IMR-90 (cell line): ENCODE results near the gene LY86. TPM values are rescaled to one million over a fixed set of nuclear protein-coding genes. Genes with fewer than 3 reads are reported as not detected.

Experiments used
- ATAC-seq: fragments of 200-7000 bp; cut with Tn5 transposase; 2 replicates; pipeline ENCODE4 v1.9.1; 2020; ENCODE audit warnings: low read depth, mild to moderate bottlenecking, moderate library complexity
- BruUV-seq: library from RNA; stranded (reverse); fragments of 400-500 nt; replicated peaks from 2 replicates; lab custom pipeline; 2021; lab: Mats Ljungman, UMichigan
- CTCF ChIA-PET: fragments of 300-600 bp; formaldehyde crosslinking; extraction: SDS; loops from one replicate; lab custom pipeline; 2021; ENCODE audit warnings: antibody characterized with exemption; lab: Yijun Ruan, JAX
- POLR2A ChIA-PET: fragments of 300-600 bp; sonication (Branson Sonifier 250); formaldehyde crosslinking; loops from one replicate; lab custom pipeline; 2022; ENCODE audit warnings: antibody characterized with exemption; ENCODE audit not compliant: unreplicated experiment; lab: Charles Lee
- DNase-seq: peaks from one replicate; pipeline ENCODE4 v3.0.0; 2013
- H2AFZ ChIP-seq: replicated peaks from 2 replicates; pipeline ENCODE3; 2013; ENCODE audit warnings: low read length, mild to moderate bottlenecking; ENCODE audit not compliant: poor library complexity
- H2AK5ac ChIP-seq: 2 replicates; pipeline ENCODE4 v1.6.1; 2013; ENCODE audit warnings: low read depth, low read length, inconsistent platforms
- H2AK9ac ChIP-seq: replicated peaks from 2 replicates; pipeline ENCODE3; 2013; ENCODE audit warnings: mild to moderate bottlenecking, low read depth, low read length, moderate library complexity; ENCODE audit not compliant: poor library complexity
- H2BK120ac ChIP-seq: 2 replicates; pipeline ENCODE4 v1.6.1; 2013; ENCODE audit warnings: low read depth, low read length, inconsistent platforms
- H2BK15ac ChIP-seq: 3 replicates; pipeline ENCODE4 v1.6.1; 2013; ENCODE audit warnings: low read depth, low read length, inconsistent platforms
- H2BK20ac ChIP-seq: 2 replicates; pipeline ENCODE4 v1.6.1; 2013; ENCODE audit warnings: low read depth, mild to moderate bottlenecking, inconsistent platforms, low read length, moderate library complexity
- H2BK5ac ChIP-seq: 2 replicates; pipeline ENCODE4 v1.6.1; 2013; ENCODE audit warnings: mild to moderate bottlenecking, low read depth, low read length, inconsistent platforms; ENCODE audit not compliant: poor library complexity, severe bottlenecking
- H3K14ac ChIP-seq: replicated peaks from 2 replicates; pipeline ENCODE4 v1.6.1; 2013; ENCODE audit warnings: low read depth, low read length, inconsistent platforms
- H3K18ac ChIP-seq: 2 replicates; pipeline ENCODE4 v1.6.1; 2013; ENCODE audit warnings: low read depth, low read length, control low read depth
- H3K23ac ChIP-seq: 2 replicates; pipeline ENCODE4 v1.6.1; 2013; ENCODE audit warnings: low read depth, low read length, inconsistent platforms
- H3K27ac ChIP-seq: 2 replicates; pipeline ENCODE4 v1.5.1; 2013; ENCODE audit warnings: mild to moderate bottlenecking, control low read depth, low read length; ENCODE audit not compliant: insufficient read depth
- H3K27me3 ChIP-seq: 2 replicates; pipeline ENCODE4 v1.6.1; 2013; ENCODE audit warnings: low read length; ENCODE audit not compliant: control insufficient read depth, insufficient read depth
- H3K36me3 ChIP-seq: 2 replicates; pipeline ENCODE4 v1.6.1; 2013; ENCODE audit warnings: low read length, mixed read lengths; ENCODE audit not compliant: control insufficient read depth, insufficient read depth
- H3K4ac ChIP-seq: 2 replicates; pipeline ENCODE4 v1.6.1; 2013; ENCODE audit warnings: low read depth, low read length, inconsistent platforms
- H3K4me1 ChIP-seq: 2 replicates; pipeline ENCODE4 v1.6.1; 2013; ENCODE audit warnings: low read length, mixed read lengths; ENCODE audit not compliant: control insufficient read depth, insufficient read depth
- H3K4me2 ChIP-seq: 2 replicates; pipeline ENCODE4 v1.6.1; 2013; ENCODE audit warnings: low read depth, mild to moderate bottlenecking, control low read depth, low read length, moderate library complexity
- H3K4me3 ChIP-seq: 2 replicates; pipeline ENCODE4 v1.5.1; 2013; ENCODE audit warnings: low read depth, mild to moderate bottlenecking, control low read depth, low read length, moderate library complexity; ENCODE audit not compliant: insufficient read depth
- H3K56ac ChIP-seq: 2 replicates; pipeline ENCODE4 v1.6.1; 2013; ENCODE audit warnings: low read length, inconsistent platforms; ENCODE audit not compliant: insufficient read depth; ENCODE audit errors: extremely low read depth
- H3K79me1 ChIP-seq, 2 experiments: 2 replicates each; pipeline ENCODE4 v1.6.1; 2013; ENCODE audit warnings: low read length in 2 of 2, inconsistent platforms in 1 of 2, low read depth in 1 of 2
- H3K9ac ChIP-seq: 2 replicates; pipeline ENCODE4 v1.6.1; 2013; ENCODE audit warnings: low read depth, low read length, control low read depth
- H3K9me1 ChIP-seq: 2 replicates; pipeline ENCODE4 v1.6.1; 2013; ENCODE audit warnings: low read length, inconsistent platforms; ENCODE audit not compliant: insufficient read depth
- H3K9me3 ChIP-seq: 2 replicates; pipeline ENCODE4 v1.6.1; 2013; ENCODE audit warnings: low read length; ENCODE audit not compliant: control insufficient read depth, insufficient read depth
- H4K20me1 ChIP-seq: 2 replicates; pipeline ENCODE4 v1.6.1; 2013; ENCODE audit warnings: low read length, inconsistent platforms; ENCODE audit not compliant: insufficient read depth
- H4K5ac ChIP-seq: 2 replicates; pipeline ENCODE4 v1.6.1; 2013; ENCODE audit warnings: mild to moderate bottlenecking, low read depth, low read length, control low read depth
- H4K8ac ChIP-seq, 2 experiments: 2 replicates each; pipeline ENCODE4 v1.6.1; 2013; ENCODE audit warnings: low read depth in 2 of 2, low read length in 2 of 2, control low read depth in 1 of 2, inconsistent platforms in 1 of 2
- H4K91ac ChIP-seq: 2 replicates; pipeline ENCODE4 v1.6.1; 2013; ENCODE audit warnings: low read depth, low read length, inconsistent platforms; ENCODE audit not compliant: insufficient read depth
- BHLHE40 ChIP-seq: fragments of 150-350 bp; IDR thresholded peaks from 2 replicates; pipeline ENCODE4 v1.6.1; 2016; ENCODE audit warnings: mild to moderate bottlenecking, low read depth, low read length
- WGBS, 2 experiments: methylation state at CpG; one replicate each; pipeline versions ENCODE4 v1.1.5 to v1.1.7; 2013; ENCODE audit warnings: missing lambda C conversion rate in 2 of 2; ENCODE audit not compliant: insufficient read length in 1 of 2; ENCODE audit errors: extremely low coverage in 2 of 2; 5-methylcytosine and 5-hydroxymethylcytosine counted together
- dilution Hi-C: fragments of 300-500 bp; cut with HindIII; formaldehyde crosslinking; loops from one replicate; pipeline ENCODE4 v1.14.3; 2018; ENCODE audit warnings: low sequenced_read_pairs; ENCODE audit not compliant: unreplicated experiment
- in situ Hi-C: fragments of 300-500 bp; cut with MboI; formaldehyde crosslinking; loops from 3 replicates; pipeline ENCODE4 v1.14.3; 2019; ENCODE audit warnings: low sequenced_read_pairs, inconsistent platforms, mixed read lengths
- intact Hi-C: fragments of 100-400 bp; cut with micrococcal nuclease; formaldehyde crosslinking; loops from 2 replicates; pipeline ENCODE4 v1.10.0; 2022
- polyA plus RNA-seq, 3 experiments: library from polyadenylated mRNA; depleted of rRNA; stranded (reverse); fragments of >200 nt; gene quantifications; 2 replicates each; pipeline ENCODE4 v1.2.3, GENCODE V29; 2012; ENCODE audit warnings: low replicate concordance in 1 of 3
- total RNA-seq: library from RNA; depleted of rRNA; stranded (reverse); fragments of >200 nt; gene quantifications from 2 replicates; pipeline ENCODE4 v1.2.3, GENCODE V29; 2012
- TF ChIP-seq, protein P1 (sequence below): conservative IDR thresholded peaks from 2 replicates; pipeline ENCODE4 v1.5.1; 2012; ENCODE audit warnings: mild to moderate bottlenecking, low read depth, low read length, improper control_type of control experiment

LY86 gene
- total and polyA plus RNA-seq, 2 of the 4 experiments (the other 2 are of a cell fraction): not detected

DNA sequence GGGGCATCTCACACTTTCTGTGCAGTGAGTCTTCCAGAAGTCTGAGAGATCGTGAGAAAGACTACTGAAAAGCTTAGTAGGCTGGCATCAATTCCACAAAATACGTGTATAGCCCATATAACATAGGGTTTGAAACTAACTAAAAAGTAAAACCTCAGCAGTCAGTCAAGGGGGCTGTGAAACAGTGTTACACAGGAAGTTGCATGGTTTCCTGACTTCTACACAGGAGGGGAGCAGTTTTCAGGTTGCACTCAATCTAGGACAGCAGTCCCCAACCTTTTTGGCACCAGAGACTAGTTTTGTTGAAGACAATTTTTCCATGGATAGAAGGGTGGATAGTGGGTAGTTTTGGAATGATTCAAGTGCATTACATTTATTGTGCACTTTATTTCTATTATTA is 4.7 kb upstream of the LY86 start:
- H4K8ac ChIP-seq: no peak overlapping the region
- no peak overlapping the region for H2AK9ac ChIP-seq
- WGBS, 2 experiments: no CpG with 5 or more reads among the region's 2 CpGs
- no peaks in the 10 kb centered on the region for H3K4me1 ChIP-seq
- no peak overlapping the region for H3K14ac ChIP-seq
- no peak overlapping the region for H2BK20ac ChIP-seq
- no peak overlapping the region for H2BK15ac ChIP-seq
- no peak overlapping the region for H2BK5ac ChIP-seq
- no peaks in the 10 kb centered on the region for H3K9me1 ChIP-seq
- no peak overlapping the region for H2AFZ ChIP-seq
- no peak overlapping the region for H3K27ac ChIP-seq
- no peaks in the 10 kb centered on the region for H3K27me3 ChIP-seq
- H3K36me3 ChIP-seq: no peaks in the 10 kb centered on the region
- TF ChIP-seq BHLHE40: no peak
- TF ChIP-seq, protein P1, sequence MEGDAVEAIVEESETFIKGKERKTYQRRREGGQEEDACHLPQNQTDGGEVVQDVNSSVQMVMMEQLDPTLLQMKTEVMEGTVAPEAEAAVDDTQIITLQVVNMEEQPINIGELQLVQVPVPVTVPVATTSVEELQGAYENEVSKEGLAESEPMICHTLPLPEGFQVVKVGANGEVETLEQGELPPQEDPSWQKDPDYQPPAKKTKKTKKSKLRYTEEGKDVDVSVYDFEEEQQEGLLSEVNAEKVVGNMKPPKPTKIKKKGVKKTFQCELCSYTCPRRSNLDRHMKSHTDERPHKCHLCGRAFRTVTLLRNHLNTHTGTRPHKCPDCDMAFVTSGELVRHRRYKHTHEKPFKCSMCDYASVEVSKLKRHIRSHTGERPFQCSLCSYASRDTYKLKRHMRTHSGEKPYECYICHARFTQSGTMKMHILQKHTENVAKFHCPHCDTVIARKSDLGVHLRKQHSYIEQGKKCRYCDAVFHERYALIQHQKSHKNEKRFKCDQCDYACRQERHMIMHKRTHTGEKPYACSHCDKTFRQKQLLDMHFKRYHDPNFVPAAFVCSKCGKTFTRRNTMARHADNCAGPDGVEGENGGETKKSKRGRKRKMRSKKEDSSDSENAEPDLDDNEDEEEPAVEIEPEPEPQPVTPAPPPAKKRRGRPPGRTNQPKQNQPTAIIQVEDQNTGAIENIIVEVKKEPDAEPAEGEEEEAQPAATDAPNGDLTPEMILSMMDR: no peak
- intact Hi-C loops (no loop called here), dilution Hi-C loops (no loop called here), in situ Hi-C loops (no loop called here)
- no peak overlapping the region for H3K23ac ChIP-seq
- DNase-seq: no peak
- no peak overlapping the region for H2BK120ac ChIP-seq
- peaks cover 4% of the 10 kb centered on the region; the same call in 1 of the 2 replicates for H3K9me3 ChIP-seq
- H3K18ac ChIP-seq: no peak overlapping the region
- no peak for ATAC-seq
- no peak overlapping the region for H3K4me2 ChIP-seq
- ChIA-PET POLR2A (no interaction called here), CTCF (no interaction called here)
- no peak overlapping the region for H3K56ac ChIP-seq
- no peak overlapping the region for H3K9ac ChIP-seq
- BruUV-seq: no TSS peak
- H4K5ac ChIP-seq: no peak overlapping the region
- H2AK5ac ChIP-seq: no peak overlapping the region
- H4K91ac ChIP-seq: no peak overlapping the region
- no peaks in the 10 kb centered on the region for H3K79me1 ChIP-seq
- no peak overlapping the region for H3K4me3 ChIP-seq
- no peaks in the 10 kb centered on the region for H4K20me1 ChIP-seq
- H3K4ac ChIP-seq: no peak overlapping the region
